ENCODE measurements around the gene PALMD. TPM values are rescaled to one million over a fixed set of nuclear protein-coding genes. Genes with fewer than 3 reads are reported as not detected.

PALMD gene
- total RNA-seq, 1 experiment from 2014 or later = not detected

DNA sequence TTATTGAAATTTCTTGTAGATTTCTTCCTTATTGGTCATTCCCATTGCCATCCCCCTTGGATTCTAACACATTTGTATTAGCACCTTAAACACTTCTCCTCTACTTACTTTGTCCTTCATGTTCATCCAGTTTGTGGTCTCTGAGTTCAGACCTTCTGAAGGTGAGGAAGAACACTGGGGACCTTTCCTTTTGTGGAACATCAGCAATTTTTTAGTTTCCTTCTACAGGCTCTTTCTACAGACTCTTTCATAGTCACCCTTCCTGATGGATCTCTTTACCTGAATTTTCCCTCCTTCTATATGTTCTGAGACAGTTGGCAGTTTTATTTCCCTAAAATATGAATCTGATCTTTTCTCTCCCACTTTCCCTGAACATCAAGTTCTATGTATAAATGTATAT lies 4.4 kb upstream of the PALMD start:
- Histone ChIP-seq H2AK5ac (ENCODE audit: insufficient read length, low read length) (no peak overlapping the region), H2BK20ac (ENCODE audit: low read depth, low read length, poor library complexity, severe bottlenecking) (no peak overlapping the region), H3K56ac (ENCODE audit: insufficient read length, low read depth, low read length) (no peak overlapping the region), H2BK12ac (ENCODE audit: insufficient read length, low read depth, low read length) (no peak overlapping the region), H3K27me3 (ENCODE audit: insufficient read depth, low read length) (no peaks in the 10 kb centered on the region), H3K9ac (ENCODE audit: extremely low read depth, insufficient read length, low read length) (no peak overlapping the region), H2BK15ac (ENCODE audit: low read depth, low read length) (no peak overlapping the region), H2AFZ (ENCODE audit: low read length) (no peak overlapping the region), H3K4me2 (ENCODE audit: insufficient read depth, insufficient read length, low read length) (no peak overlapping the region), H3K18ac (ENCODE audit: insufficient read length, low read depth, low read length) (no peak overlapping the region), H3K14ac (ENCODE audit: insufficient read depth, low read length) (no peak overlapping the region), H4K91ac (ENCODE audit: insufficient read length, low read depth, low read length) (no peak overlapping the region), H4K20me1 (ENCODE audit: control insufficient read depth, insufficient read depth, insufficient read length) (no peaks in the 10 kb centered on the region), H3K9me3 (ENCODE audit: control insufficient read depth, low read depth, low read length) (no peaks in the 10 kb centered on the region), H3K27ac (ENCODE audit: insufficient read length, low read depth, low read length) (no peak overlapping the region), H2BK5ac (ENCODE audit: insufficient read length, low read length) (no peak overlapping the region), H4K8ac (replicated peaks; ENCODE audit: insufficient read length, low read depth, low read length) (no peak overlapping the region), H3K4ac (ENCODE audit: low read depth, low read length) (no peak overlapping the region), H3T11ph (ENCODE audit: low read length) (no peak overlapping the region), H4K5ac (ENCODE audit: insufficient read length, low read depth, low read length) (no peak overlapping the region), H2BK120ac (ENCODE audit: low read depth, low read length, poor library complexity, severe bottlenecking) (no peak overlapping the region), H3K79me1 (ENCODE audit: insufficient read depth, low read depth, low read length, poor library complexity, severe bottlenecking) (no peaks in the 10 kb centered on the region), H3K79me2 (ENCODE audit: insufficient read depth, low read length) (no peaks in the 10 kb centered on the region), H3K23me2 (ENCODE audit: insufficient read length, low read depth, low read length, poor library complexity, severe bottlenecking) (no peaks in the 10 kb centered on the region), H3K4me1 (ENCODE audit: insufficient read depth, low read length) (no peaks in the 10 kb centered on the region), H3K23ac (ENCODE audit: insufficient read length, low read depth, low read length) (no peak overlapping the region)
- DNase-seq = no peak
- TF ChIP-seq, protein P1, sequence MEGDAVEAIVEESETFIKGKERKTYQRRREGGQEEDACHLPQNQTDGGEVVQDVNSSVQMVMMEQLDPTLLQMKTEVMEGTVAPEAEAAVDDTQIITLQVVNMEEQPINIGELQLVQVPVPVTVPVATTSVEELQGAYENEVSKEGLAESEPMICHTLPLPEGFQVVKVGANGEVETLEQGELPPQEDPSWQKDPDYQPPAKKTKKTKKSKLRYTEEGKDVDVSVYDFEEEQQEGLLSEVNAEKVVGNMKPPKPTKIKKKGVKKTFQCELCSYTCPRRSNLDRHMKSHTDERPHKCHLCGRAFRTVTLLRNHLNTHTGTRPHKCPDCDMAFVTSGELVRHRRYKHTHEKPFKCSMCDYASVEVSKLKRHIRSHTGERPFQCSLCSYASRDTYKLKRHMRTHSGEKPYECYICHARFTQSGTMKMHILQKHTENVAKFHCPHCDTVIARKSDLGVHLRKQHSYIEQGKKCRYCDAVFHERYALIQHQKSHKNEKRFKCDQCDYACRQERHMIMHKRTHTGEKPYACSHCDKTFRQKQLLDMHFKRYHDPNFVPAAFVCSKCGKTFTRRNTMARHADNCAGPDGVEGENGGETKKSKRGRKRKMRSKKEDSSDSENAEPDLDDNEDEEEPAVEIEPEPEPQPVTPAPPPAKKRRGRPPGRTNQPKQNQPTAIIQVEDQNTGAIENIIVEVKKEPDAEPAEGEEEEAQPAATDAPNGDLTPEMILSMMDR (conservative IDR thresholded peaks at IDR 0.05) = no peak
- H3K9me3 Mint-ChIP-seq = no peaks in the 10 kb centered on the region
- peaks cover 15 to 16% of the 10 kb centered on the region in 2 experiments for H3K4me1 Mint-ChIP-seq
- no peak overlapping the region for H3K4me3 Mint-ChIP-seq
- H3K27me3 Mint-ChIP-seq (ENCODE audit: low read depth) = no peaks in the 10 kb centered on the region; the same call in 1 of the 2 replicates
- H3K36me3 Mint-ChIP-seq (ENCODE audit: insufficient read depth in 1 of 3, low read depth in 3 of 3) = no peaks in the 10 kb centered on the region
- no peak overlapping the region for H3K27ac Mint-ChIP-seq

All from H9 (cell line).